ENCODE measurements around the gene RAI14.
"Not testable (repeated sequence)": the region's sequence is repeated elsewhere in the genome, so short reads cannot be mapped to it uniquely, and the experiment has no call there.

- TF ChIP-seq CTCF (conservative IDR thresholded peaks at IDR 0.05; ENCODE audit: low read length); EZH2phosphoT487 (IDR thresholded peaks at IDR 0.05; ENCODE audit: borderline replicate concordance, low read depth, low read length): not testable (repeated sequence)
These were observed 127.8 kb downstream of the RAI14 start for GRCh38 chr5:34783892-34784291.
